ENCODE data around the gene KAZALD1. TPM values are rescaled to one million over a fixed set of nuclear protein-coding genes. Genes with fewer than 3 reads are reported as not detected.
A peak's percentile ranks its signal among the peaks of the same experiment; 100 is the strongest.

The KAZALD1 gene, protein sequence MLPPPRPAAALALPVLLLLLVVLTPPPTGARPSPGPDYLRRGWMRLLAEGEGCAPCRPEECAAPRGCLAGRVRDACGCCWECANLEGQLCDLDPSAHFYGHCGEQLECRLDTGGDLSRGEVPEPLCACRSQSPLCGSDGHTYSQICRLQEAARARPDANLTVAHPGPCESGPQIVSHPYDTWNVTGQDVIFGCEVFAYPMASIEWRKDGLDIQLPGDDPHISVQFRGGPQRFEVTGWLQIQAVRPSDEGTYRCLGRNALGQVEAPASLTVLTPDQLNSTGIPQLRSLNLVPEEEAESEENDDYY
- 0.55 and 0.67 TPM in 2 replicates for total RNA-seq

DNA sequence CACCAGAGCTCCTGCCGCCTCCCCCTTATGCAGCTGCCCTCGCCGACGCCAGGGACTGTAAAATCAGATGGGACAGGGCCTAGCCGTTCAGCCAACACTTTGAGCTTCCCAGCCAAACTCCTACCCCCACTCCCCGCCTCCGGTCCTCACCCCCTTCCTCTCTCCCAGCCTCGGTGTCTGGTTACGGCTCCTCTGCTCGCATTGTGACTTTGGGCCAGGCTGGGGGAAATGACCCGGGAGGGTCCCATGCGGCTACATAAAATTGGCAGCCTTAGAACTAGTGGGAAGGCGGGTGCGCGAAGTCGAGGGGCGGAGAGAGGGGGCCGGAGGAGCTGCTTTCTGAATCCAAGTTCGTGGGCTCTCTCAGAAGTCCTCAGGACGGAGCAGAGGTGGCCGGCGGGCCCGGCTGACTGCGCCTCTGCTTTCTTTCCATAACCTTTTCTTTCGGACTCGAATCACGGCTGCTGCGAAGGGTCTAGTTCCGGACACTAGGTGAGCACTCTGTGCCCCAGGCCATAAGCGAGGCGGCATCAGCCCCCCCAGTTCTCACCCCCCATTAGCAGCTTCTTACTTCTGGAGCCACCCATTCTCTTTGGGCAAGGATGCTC, at the start of gene KAZALD1:
Gene KAZALD1, plus strand, starts transcription at position 366 of the 608 bp plus-strand sequence. CDS start 604 bp downstream, outside the sequence.
- Mint-ChIP-seq H3K9me3 (no peaks in the 10 kb centered on the region), H3K4me3 (ENCODE audit: low read depth) (peak within 1 kb of the TSS; percentile 95), H3K27me3 (ENCODE audit: low read depth) (peaks cover 37% of the 10 kb centered on the region), H3K36me3 (ENCODE audit: low read depth) (no peaks in the 10 kb centered on the region), H3K4me1 (ENCODE audit: low read depth) (peaks cover 26% of the 10 kb centered on the region), H3K27ac (peak within 1 kb of the TSS; percentile 82)
- DNase-seq (ENCODE audit: low spot score) = no peak
- intact Hi-C loops (cut with micrococcal nuclease) = loop anchor here (5.0 to 10.0 kb wide), 3 partner anchors 81 to 1629 kb away; partner anchors contain the start of genes BTRC and GOT1

DNA sequence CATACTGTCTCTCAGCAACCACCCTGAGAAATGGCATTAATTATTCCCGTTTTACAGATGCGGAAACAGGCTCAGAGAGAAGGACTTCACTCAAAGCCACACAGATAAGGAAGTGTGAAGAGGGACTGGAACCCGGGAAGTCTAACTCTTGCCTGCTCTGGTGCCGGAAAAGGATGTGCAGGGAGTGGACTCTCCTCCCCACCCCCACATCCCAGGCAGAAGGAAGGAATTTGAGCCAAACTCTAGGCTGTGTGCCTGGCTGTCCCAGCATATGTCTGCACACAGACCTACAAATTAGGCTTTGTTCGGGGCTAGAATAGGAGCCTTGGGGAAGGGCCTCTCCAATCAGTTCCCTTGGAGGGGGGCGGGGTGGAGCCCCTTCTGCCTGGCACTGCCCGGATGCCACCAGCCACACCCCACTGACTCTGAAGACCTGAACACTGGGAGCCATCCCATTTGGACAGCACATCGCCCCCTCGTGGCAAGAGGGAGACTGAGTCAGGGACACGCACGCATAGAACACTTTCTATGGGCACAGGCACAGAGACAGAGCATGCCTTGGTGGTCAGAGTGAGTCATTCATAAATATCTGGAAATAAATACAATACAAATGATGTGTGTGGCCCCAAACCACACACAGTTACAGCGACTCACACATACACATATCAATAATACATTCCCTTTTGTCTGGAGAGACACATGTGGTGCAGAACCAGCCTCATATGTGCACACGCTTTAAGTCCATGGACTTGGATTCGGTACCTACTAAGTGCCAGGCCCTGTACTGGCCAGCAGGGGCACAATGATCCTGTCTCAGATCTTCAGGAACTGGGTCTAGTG, 49.0 kb upstream of the KAZALD1 start:
- DNase-seq (ENCODE audit: low spot score) = peak; percentile 68
- Mint-ChIP-seq H3K36me3 (ENCODE audit: low read depth) (no peaks in the 10 kb centered on the region), H3K4me1 (ENCODE audit: low read depth) (peaks cover 23% of the 10 kb centered on the region), H3K9me3 (no peaks in the 10 kb centered on the region), H3K27ac (peak overlapping the region; percentile 6), H3K4me3 (ENCODE audit: low read depth) (no peak overlapping the region), H3K27me3 (ENCODE audit: low read depth) (peaks cover 20% of the 10 kb centered on the region)
- intact Hi-C loops (cut with micrococcal nuclease) = loop anchor here (1.0 to 5.0 kb wide), 3 partner anchors 13 to 45 kb away; partner anchors contain the start of genes LZTS2 and SEMA4G

DNA sequence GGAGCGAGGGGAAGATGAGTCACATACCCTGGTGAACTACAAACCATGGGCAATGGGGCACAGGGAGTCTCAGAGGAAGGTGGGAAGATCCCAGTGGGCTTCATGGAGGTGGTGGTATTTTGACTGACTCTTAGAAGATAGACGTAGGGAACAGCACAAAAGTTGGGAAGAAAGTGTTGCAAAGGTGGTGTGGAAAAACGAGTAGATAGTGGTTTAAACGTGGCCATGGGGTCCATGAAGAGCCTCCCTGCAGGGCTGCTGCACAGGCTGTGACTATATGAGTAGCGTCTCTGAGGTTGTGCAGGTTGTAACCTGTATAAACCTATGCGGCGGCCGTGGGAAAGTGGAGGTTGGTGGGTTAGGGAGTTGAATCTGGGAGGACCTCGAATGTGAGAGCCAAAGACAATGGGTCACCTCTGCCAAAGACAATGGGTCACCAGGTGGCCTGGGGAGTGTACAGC, 48.4 kb upstream of the KAZALD1 start:
- H3K4me3 Mint-ChIP-seq (ENCODE audit: low read depth) = no peak overlapping the region
- no peaks in the 10 kb centered on the region for H3K36me3 Mint-ChIP-seq (ENCODE audit: low read depth)

DNA sequence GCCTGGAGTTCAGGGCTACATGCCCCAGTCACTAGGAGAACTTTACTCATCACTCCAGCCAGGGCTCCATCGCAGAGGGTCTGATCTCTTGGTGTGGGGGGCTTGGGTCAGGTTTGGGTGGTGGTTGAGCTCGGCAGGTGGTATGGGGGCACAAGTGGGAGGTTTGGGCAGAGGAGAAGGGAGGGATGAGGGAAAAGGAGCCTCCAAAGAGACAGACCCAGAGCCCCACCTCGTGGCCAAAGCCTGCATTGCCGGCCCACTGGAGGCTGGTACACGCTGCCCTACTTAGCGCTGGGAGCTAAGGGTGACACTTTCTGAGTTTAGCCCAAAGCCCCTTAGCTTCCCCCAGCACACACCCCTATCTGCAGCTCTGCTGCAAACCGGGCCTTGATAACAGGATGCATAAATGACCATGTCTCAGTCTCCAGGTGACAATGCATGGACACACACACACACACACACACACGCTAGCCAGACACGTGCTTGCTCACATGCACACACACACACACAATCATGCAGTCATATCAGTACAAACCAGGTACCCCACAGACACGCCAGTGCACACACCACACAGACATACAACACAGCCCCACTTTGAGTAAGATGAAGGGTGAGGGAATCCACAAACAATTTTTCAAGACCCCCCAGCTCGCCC, 47.4 kb upstream of the KAZALD1 start:
- peak; percentile 58 for DNase-seq (ENCODE audit: low spot score)
- no peaks in the 10 kb centered on the region for H3K9me3 Mint-ChIP-seq
- peak overlapping the region; percentile 40 for H3K27ac Mint-ChIP-seq
- peaks cover 25% of the 10 kb centered on the region for H3K27me3 Mint-ChIP-seq (ENCODE audit: low read depth)
- H3K36me3 Mint-ChIP-seq (ENCODE audit: low read depth) = no peaks in the 10 kb centered on the region
- H3K4me1 Mint-ChIP-seq (ENCODE audit: low read depth) = peaks cover 26% of the 10 kb centered on the region
- no peak overlapping the region for H3K4me3 Mint-ChIP-seq (ENCODE audit: low read depth)
- intact Hi-C loops (cut with micrococcal nuclease) = loop anchor here (5.0 kb wide), 1 partner anchor 47 kb away; the partner anchor contains the start of gene SEMA4G

More for the DNA sequence above, 48.4 kb upstream of the KAZALD1 start:
- H3K27ac Mint-ChIP-seq = peak overlapping the region; percentile 6
- H3K4me1 Mint-ChIP-seq (ENCODE audit: low read depth) = peaks cover 23% of the 10 kb centered on the region
- H3K9me3 Mint-ChIP-seq = no peaks in the 10 kb centered on the region
- H3K27me3 Mint-ChIP-seq (ENCODE audit: low read depth) = peaks cover 22% of the 10 kb centered on the region
- no peak for DNase-seq (ENCODE audit: low spot score)
- intact Hi-C loops (cut with micrococcal nuclease) = loop anchor here (1.0 to 5.0 kb wide), 3 partner anchors 14 to 46 kb away; partner anchors contain the start of genes LZTS2 and SEMA4G

DNA sequence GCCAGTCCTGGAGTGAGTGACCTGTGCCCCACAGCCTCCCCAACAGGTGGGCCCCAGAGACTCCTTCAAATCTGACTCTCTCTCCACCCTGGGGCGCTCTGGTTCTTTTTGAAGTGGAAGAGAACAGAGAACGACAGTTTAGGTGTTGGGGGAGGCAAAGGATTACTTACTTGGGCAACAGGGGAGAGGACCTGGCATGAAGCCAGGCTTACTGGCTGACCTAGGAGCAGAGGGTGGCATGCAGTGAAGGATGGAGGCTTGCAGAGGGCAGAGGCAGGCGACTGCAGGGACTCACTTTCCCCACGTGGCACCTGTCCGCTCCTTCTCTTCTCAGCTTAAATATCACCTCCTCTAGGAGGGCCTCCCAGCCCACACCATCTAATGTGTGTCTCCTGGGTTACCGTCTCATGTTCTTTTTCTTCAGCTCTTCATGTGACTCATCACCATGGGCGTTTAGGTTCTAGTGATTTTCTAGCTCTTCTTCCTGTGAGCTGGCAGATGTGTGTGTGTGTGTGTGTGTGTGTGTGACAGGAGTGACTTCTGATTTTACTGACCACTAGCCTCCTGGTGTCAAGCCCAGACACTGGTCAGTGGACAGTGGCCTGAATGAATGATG, 46.7 kb upstream of the KAZALD1 start:
- H3K4me3 Mint-ChIP-seq (ENCODE audit: low read depth) = no peak overlapping the region
- H3K36me3 Mint-ChIP-seq (ENCODE audit: low read depth) = no peaks in the 10 kb centered on the region
- H3K9me3 Mint-ChIP-seq = no peaks in the 10 kb centered on the region
- H3K27me3 Mint-ChIP-seq (ENCODE audit: low read depth) = peaks cover 28% of the 10 kb centered on the region
- intact Hi-C loops (cut with micrococcal nuclease) = loop anchor here (5.0 kb wide), 1 partner anchor 48 kb away; the partner anchor contains the start of gene SEMA4G
- no peak overlapping the region for H3K27ac Mint-ChIP-seq
- H3K4me1 Mint-ChIP-seq (ENCODE audit: low read depth) = peaks cover 27% of the 10 kb centered on the region
- DNase-seq (ENCODE audit: low spot score) = no peak

DNA sequence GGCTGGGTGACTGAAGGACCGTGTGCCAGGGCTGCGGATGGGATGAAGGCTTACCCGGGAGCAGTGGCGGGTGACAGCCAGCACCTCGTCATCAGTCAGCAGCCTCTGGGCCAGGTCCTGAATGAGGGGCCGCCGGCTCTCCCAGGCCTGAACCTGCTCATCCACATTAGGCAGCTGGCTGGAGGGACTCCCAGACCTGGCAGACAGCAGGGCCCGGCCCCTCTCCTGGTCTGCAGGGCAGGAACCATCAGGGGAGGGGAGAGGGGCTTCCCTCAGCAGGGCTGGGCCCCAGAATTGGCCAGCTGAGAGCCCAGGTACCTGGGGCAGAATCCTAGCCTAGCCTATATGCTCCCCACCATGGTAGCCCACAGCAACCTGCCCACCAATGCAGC, 46.2 kb upstream of the KAZALD1 start:
- Mint-ChIP-seq H3K4me1 (ENCODE audit: low read depth) (peaks cover 27% of the 10 kb centered on the region), H3K9me3 (no peaks in the 10 kb centered on the region), H3K4me3 (ENCODE audit: low read depth) (no peak overlapping the region), H3K27ac (no peak overlapping the region), H3K27me3 (ENCODE audit: low read depth) (peaks cover 29% of the 10 kb centered on the region), H3K36me3 (ENCODE audit: low read depth) (no peaks in the 10 kb centered on the region)
- intact Hi-C loops (cut with micrococcal nuclease) = no loop called here
- DNase-seq (ENCODE audit: low spot score) = no peak

DNA sequence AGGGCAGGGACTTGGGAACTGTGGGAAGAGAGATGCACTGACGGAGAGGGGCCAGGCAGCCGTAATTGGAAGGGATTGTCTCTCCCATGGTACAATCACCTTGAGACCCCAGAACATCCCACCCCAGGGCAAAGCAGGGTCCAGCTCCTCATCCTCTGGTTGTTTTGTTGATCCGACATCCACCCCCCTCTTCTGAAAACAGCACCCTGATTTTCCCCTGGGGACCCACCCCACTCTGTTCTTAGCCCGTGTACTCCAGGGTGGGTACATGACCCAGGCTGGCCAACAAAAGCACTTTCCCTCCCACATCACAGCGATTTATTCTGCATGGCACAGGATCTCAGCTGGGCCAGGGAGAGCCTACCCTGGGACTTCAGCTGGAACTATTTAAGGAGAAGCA, 45.0 kb upstream of the KAZALD1 start:
- no peak for DNase-seq (ENCODE audit: low spot score)
- H3K4me3 Mint-ChIP-seq (ENCODE audit: low read depth) = no peak overlapping the region
- H3K9me3 Mint-ChIP-seq = no peaks in the 10 kb centered on the region
- H3K27me3 Mint-ChIP-seq (ENCODE audit: low read depth) = peaks cover 33% of the 10 kb centered on the region
- peaks cover 27% of the 10 kb centered on the region for H3K4me1 Mint-ChIP-seq (ENCODE audit: low read depth)
- no peaks in the 10 kb centered on the region for H3K36me3 Mint-ChIP-seq (ENCODE audit: low read depth)
- intact Hi-C loops (cut with micrococcal nuclease) = no loop called here
- H3K27ac Mint-ChIP-seq = no peak overlapping the region

DNA sequence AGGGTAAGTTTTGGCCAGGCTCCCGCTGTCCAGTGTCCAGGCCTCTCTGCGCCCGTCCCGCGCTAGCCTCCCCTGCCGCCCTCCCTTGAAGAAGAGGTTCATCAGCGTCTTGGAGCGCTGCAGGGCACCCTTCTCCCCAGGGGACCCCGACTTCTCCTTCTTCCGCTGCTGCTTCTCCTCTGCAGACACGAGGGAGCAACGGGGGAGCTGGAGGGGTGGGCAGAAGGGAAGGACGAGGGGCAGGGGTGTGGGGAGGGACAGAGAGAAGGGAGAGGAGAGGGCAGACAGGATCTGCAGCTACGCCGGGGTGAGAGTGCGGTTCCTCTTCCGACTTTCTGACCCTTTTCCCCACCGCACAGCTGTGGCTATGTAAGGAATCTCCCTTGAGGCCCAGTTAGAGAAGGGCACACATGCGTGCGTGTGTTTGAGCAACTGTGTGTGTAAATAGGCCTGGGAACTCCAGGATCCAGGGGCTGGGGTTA, 43.6 kb upstream of the KAZALD1 start:
- H3K27ac Mint-ChIP-seq = no peak overlapping the region
- no peaks in the 10 kb centered on the region for H3K9me3 Mint-ChIP-seq
- H3K27me3 Mint-ChIP-seq (ENCODE audit: low read depth) = peaks cover 32% of the 10 kb centered on the region
- peaks cover 22% of the 10 kb centered on the region for H3K4me1 Mint-ChIP-seq (ENCODE audit: low read depth)
- no peaks in the 10 kb centered on the region for H3K36me3 Mint-ChIP-seq (ENCODE audit: low read depth)
- H3K4me3 Mint-ChIP-seq (ENCODE audit: low read depth) = no peak overlapping the region
- DNase-seq (ENCODE audit: low spot score) = no peak
- intact Hi-C loops (cut with micrococcal nuclease) = loop anchor here (2.0 kb wide), 1 partner anchor 49 kb away; no protein-coding TSS in a partner anchor

DNA sequence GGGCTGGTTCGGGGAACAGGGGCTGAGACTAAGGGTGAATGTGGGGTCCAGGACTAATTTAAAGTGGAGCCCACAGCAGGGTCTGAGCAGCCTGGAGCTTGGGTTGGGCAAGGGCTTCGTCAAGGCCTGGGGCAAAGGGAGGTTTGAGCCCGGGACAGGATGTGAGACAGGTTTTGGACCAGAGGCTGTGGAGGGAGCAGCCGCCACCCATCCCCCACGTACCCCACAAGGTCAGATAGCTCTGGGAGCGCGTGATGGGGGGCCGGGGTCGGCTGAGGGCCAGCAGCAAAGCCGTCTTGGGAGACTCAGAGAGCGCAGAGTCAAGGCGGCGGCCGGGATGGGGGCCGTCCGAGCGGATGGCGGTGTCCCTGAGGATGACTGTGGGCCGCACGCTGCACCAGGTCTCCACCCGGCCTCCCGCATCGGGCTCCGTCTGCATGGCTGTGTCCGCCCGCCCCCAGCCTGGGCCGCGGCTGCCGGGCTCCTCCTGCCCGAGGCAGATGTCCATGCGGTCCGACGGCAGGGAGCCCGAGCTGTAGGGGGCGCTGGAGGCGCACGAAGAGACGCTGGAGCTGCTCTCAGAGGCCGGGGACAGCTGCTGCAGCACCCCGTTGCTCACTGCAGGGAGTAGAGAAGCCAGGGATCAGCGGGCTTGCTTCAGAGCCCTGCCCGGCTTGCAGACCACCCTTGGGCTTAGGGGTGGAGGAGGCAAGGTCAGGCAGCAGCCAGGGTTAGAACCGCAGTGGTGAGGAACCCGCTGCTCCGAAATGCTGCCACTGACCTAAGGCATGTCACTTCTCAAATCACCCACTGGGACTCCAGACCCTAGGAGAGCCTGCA, 43.0 kb upstream of the KAZALD1 start:
- Mint-ChIP-seq H3K27ac (no peak overlapping the region), H3K9me3 (no peaks in the 10 kb centered on the region), H3K36me3 (ENCODE audit: low read depth) (no peaks in the 10 kb centered on the region), H3K4me3 (ENCODE audit: low read depth) (no peak overlapping the region), H3K27me3 (ENCODE audit: low read depth) (peaks cover 30% of the 10 kb centered on the region), H3K4me1 (ENCODE audit: low read depth) (peaks cover 18% of the 10 kb centered on the region)
- intact Hi-C loops (cut with micrococcal nuclease) = loop anchor here (2.0 kb wide), 1 partner anchor 48 kb away; no protein-coding TSS in a partner anchor
- peak; percentile 71 for DNase-seq (ENCODE audit: low spot score)

DNA sequence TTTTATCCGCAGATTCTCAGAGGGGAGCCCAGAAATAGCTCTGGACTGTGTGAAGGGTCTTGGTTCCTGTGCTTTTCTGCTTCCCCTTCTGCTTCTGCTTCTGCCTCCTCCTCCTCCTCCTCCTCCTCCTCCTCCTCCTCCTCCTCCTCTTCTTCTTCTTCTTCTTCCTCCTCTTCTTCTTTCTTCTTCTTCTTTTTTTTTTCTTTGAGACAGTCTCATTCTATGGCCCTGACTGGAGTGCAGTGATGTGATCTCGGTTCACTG, 42.4 kb upstream of the KAZALD1 start:
- intact Hi-C loops (cut with micrococcal nuclease) = loop anchor here (2.0 kb wide), 1 partner anchor 47 kb away; no protein-coding TSS in a partner anchor
- H3K4me1 Mint-ChIP-seq (ENCODE audit: low read depth) = peaks cover 14% of the 10 kb centered on the region
- H3K36me3 Mint-ChIP-seq (ENCODE audit: low read depth) = no peaks in the 10 kb centered on the region

DNA sequence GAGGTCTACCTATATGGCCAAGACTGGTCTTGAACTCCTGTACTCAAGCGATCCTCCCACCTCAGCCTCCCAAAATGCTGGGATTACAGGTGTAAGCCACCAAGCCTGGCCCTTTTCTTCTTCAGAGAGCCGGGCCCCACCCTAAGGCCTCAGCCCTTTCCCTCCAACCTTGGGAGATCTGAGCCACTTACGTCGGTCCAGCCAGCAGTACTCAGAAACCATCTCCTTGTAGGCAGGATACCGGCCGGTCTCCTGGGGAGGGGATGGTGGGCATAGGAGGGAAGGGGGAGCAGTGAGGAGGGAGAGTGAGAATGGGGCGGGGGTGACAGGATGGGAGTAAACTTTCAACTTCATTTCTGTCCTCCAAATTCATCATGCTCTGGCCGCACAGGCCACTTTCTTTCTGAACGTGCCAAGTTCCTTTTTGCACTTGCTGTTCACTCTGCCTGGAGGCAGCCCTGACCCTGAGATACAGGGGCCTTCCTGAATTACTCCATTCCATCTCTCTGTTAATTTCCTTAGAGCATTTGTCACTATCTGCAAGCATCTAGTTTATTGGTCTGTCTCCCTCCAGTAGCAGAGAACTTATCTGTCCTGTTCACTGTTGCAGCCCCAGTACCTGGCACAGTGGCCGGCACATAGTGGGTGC, 41.2 kb upstream of the KAZALD1 start:
- no peak overlapping the region for H3K27ac Mint-ChIP-seq
- H3K27me3 Mint-ChIP-seq (ENCODE audit: low read depth) = peaks cover 30% of the 10 kb centered on the region
- intact Hi-C loops (cut with micrococcal nuclease) = no loop called here
- no peak for DNase-seq (ENCODE audit: low spot score)
- no peak overlapping the region for H3K4me3 Mint-ChIP-seq (ENCODE audit: low read depth)
- H3K4me1 Mint-ChIP-seq (ENCODE audit: low read depth) = peaks cover 6% of the 10 kb centered on the region
- H3K9me3 Mint-ChIP-seq = no peaks in the 10 kb centered on the region
- no peaks in the 10 kb centered on the region for H3K36me3 Mint-ChIP-seq (ENCODE audit: low read depth)

More for the DNA sequence above, 42.4 kb upstream of the KAZALD1 start:
- Mint-ChIP-seq H3K27ac (no peak overlapping the region), H3K27me3 (ENCODE audit: low read depth) (peaks cover 30% of the 10 kb centered on the region), H3K9me3 (no peaks in the 10 kb centered on the region), H3K4me3 (ENCODE audit: low read depth) (no peak overlapping the region)
- DNase-seq (ENCODE audit: low spot score) = no peak
